Adrenal gland (tissue), 12 donors: ENCODE data around the gene IFNL1. TPM values are rescaled to one million over a fixed set of nuclear protein-coding genes. Genes with fewer than 3 reads are reported as not detected.
"Not testable (repeated sequence)": the region's sequence is repeated elsewhere in the genome, so short reads cannot be mapped to it uniquely, and the experiment has no call there.

ENCODE experiments used
- DNase-seq, 7 donors: peaks; one replicate each; pipeline ENCODE4 v3.0.0-alpha.2; 2019 to 2020
- H3K27ac ChIP-seq, 5 donors: fragments of 200-600 bp; sonication (generic) in 4 of 5; 1 replicate in 3 of 5; 2 replicates in 2 of 5; pipeline versions ENCODE4 v1.5.1 to v1.8.0; 2016 to 2020; ENCODE audit warnings: mild to moderate bottlenecking in 1 of 5
- H3K27me3 ChIP-seq: fragments of 200-600 bp; 2 replicates; pipeline ENCODE4 v1.8.0; 2021
- H3K36me3 ChIP-seq, 2 donors: fragments of 200-600 bp; replicated peaks in 1 of 2; 1 replicate in 1 of 2; 2 replicates in 1 of 2; pipeline versions ENCODE4 v1.5.1 to v1.8.0; 2018 to 2022
- H3K4me1 ChIP-seq, 2 donors: fragments of 200-600 bp; replicated peaks in 1 of 2; 1 replicate in 1 of 2; 2 replicates in 1 of 2; pipeline versions ENCODE4 v1.5.1 to v1.8.0; 2018 to 2021
- H3K4me3 ChIP-seq, 4 donors: fragments of 200-600 bp; sonication (generic) in 3 of 4; one replicate each; pipeline ENCODE4 v1.5.1; 2016 to 2018
- H3K9me3 ChIP-seq, 3 donors: fragments of 200-600 bp; sonication (generic) in 1 of 3; replicated peaks in 1 of 3; 1 replicate in 2 of 3; 2 replicates in 1 of 3; pipeline versions ENCODE4 v1.5.1 to v1.8.0; 2016 to 2021
- CTCF ChIP-seq, 6 experiments: fragments of 450-650 bp in 4 of 6; fragments of 200-600 bp in 2 of 6; sonication (generic) in 1 of 6; IDR thresholded peaks; 1 replicate in 5 of 6; 2 replicates in 1 of 6; pipeline versions ENCODE4 v1.5.1 to v1.8.0; 2016 to 2021; ENCODE audit warnings: antibody characterized with exemption in 6 of 6, mild to moderate bottlenecking in 2 of 6, moderate library complexity in 1 of 6
- POLR2A ChIP-seq, 2 donors: fragments of 450-650 bp; IDR thresholded peaks; one replicate each; pipeline ENCODE4 v1.6.1; 2017; ENCODE audit warnings: antibody characterized with exemption in 2 of 2, mild to moderate bottlenecking in 2 of 2, moderate library complexity in 1 of 2
- WGBS, 4 donors: extraction: QIAGEN DNeasy Blood & Tissue Kit in 2 of 4; methylation state at CpG; one replicate each; pipeline versions ENCODE4 v1.1.5 to v1.1.7; 2013 to 2017; 5-methylcytosine and 5-hydroxymethylcytosine counted together
- intact Hi-C, 2 donors: fragments of 100-400 bp; cut with DNase I; formaldehyde crosslinking; loops; one replicate each; pipeline versions ENCODE4 v1.14.1 to v1.15.0; 2022 to 2023
- polyA plus RNA-seq, 3 donors: library from polyadenylated mRNA; stranded (reverse); fragments of 200-250 nt in 2 of 3; fragments of 350-450 nt in 1 of 3; fragmentation: Illumina TruSeq in 1 of 3; extraction: RNeasy Lipid Tissue Mini Kit (QIAGEN cat#74804) in 1 of 3; gene quantifications; one replicate each; pipeline ENCODE4 v1.2.3, GENCODE V29; 2013 to 2014
- total RNA-seq, 9 donors: library from RNA; depleted of rRNA in 4 of 9; stranded (reverse); fragments of >200 nt in 4 of 9; fragments of 120-200 nt in 1 of 9; fragmentation: NEBNext Ultra II Directional in 1 of 9; extraction: Animal tissue kit (Norgen Biotek cat#: 25700) in 1 of 9; gene quantifications; one replicate each; pipeline versions ENCODE4 v1.1.0 to v1.2.4, GENCODE V29; 2013 to 2023
- donor health status: healthy with polysubstance abuse.
- donor health status: Bipolar disorder and iron deficiency.
- donor health status: DM: yes; HTN: yes; CAD: no.
- donor health status: DM: no; HTN: no; CAD: no.
- donor health status: DM: no; HTN: no; CAD: no.
- donor health status: DM: yes; HTN: yes; CAD: no.

IFNL1 gene
- total and polyA plus RNA-seq, 12 donors: not detected

- Histone ChIP-seq H3K27me3 (peaks cover 4% of the 10 kb centered on the region), H3K4me1 (no peaks in the 10 kb centered on the region), H3K27ac (no peak overlapping the region), H3K36me3 (no peaks in the 10 kb centered on the region), H3K4me3 (no peak overlapping the region), H3K9me3 (no peaks in the 10 kb centered on the region)
- no peak for DNase-seq
- TF ChIP-seq POLR2A (IDR thresholded peaks at IDR 0.05): no peak
- no peak for TF ChIP-seq CTCF (IDR thresholded peaks at IDR 0.05)
- 68 to 75% (median 73%) methylated on average over 9 of the region's 9 CpGs for WGBS, 4 donors
- intact Hi-C loops: no loop called here
Observed at GRCh38 chr19:39270036-39270871, 26.0 kb upstream of the IFNL1 start.

- intact Hi-C loops, H3K4me1 ChIP-seq, H3K36me3 ChIP-seq, H3K9me3 ChIP-seq, H3K27me3 ChIP-seq, H3K27ac ChIP-seq, DNase-seq, H3K4me3 ChIP-seq: not testable (repeated sequence)
- 76 to 85% (median 77%) methylated on average over 5 of the region's 5 CpGs for WGBS, 4 donors
Observed at GRCh38 chr19:39273859-39274258, 22.3 kb upstream of the IFNL1 start.

GRCh38 chr19:39275578-39275977, 20.6 kb upstream of the IFNL1 start:
- Histone ChIP-seq H3K27ac (no peak overlapping the region), H3K4me3 (no peak overlapping the region), H3K36me3 (no peaks in the 10 kb centered on the region), H3K27me3 (no peaks in the 10 kb centered on the region), H3K4me1 (no peaks in the 10 kb centered on the region), H3K9me3 (no peaks in the 10 kb centered on the region)
- WGBS, 4 donors: 73 to 85% (median 81%) methylated on average over 5 of the region's 5 CpGs
- intact Hi-C loops: no loop called here
- TF ChIP-seq CTCF (IDR thresholded peaks at IDR 0.05): no peak
- TF ChIP-seq POLR2A (IDR thresholded peaks at IDR 0.05): no peak
- no peak for DNase-seq

GRCh38 chr19:39276740-39277139, 19.5 kb upstream of the IFNL1 start:
- H3K27ac ChIP-seq: no peak overlapping the region
- H3K4me3 ChIP-seq: no peak overlapping the region
- WGBS, 4 donors: 87 to 94% (median 92%) methylated on average over 5 of the region's 5 CpGs
- no peak for TF ChIP-seq POLR2A (IDR thresholded peaks at IDR 0.05)
- TF ChIP-seq CTCF (IDR thresholded peaks at IDR 0.05): no peak
- intact Hi-C loops: no loop called here
- no peaks in the 10 kb centered on the region for H3K9me3 ChIP-seq
- H3K27me3 ChIP-seq: no peaks in the 10 kb centered on the region
- H3K36me3 ChIP-seq: no peaks in the 10 kb centered on the region
- DNase-seq: no peak
- H3K4me1 ChIP-seq: no peaks in the 10 kb centered on the region

- no peaks in the 10 kb centered on the region for H3K36me3 ChIP-seq
- no peaks in the 10 kb centered on the region for H3K9me3 ChIP-seq
- no peak for TF ChIP-seq POLR2A (IDR thresholded peaks at IDR 0.05)
- no peak for TF ChIP-seq CTCF (IDR thresholded peaks at IDR 0.05)
- WGBS, 4 donors: 75 to 80% (median 79%) methylated on average over 7 of the region's 7 CpGs
- H3K27me3 ChIP-seq: no peaks in the 10 kb centered on the region
- H3K4me3 ChIP-seq: no peak overlapping the region
- H3K27ac ChIP-seq: no peak overlapping the region
- intact Hi-C loops: no loop called here
- H3K4me1 ChIP-seq: no peaks in the 10 kb centered on the region
- no peak for DNase-seq
Observed at GRCh38 chr19:39277598-39277997, 18.6 kb upstream of the IFNL1 start.
